Rectal smooth muscle tissue (tissue), 1 donor: ENCODE measurements around the gene DVL1.

ENCODE experiments used
- H3K27ac ChIP-seq: one replicate; pipeline ENCODE4 v1.7.0; 2013; ENCODE audit warnings: low read depth, low read length, inconsistent platforms
- H3K27me3 ChIP-seq: one replicate; pipeline ENCODE4 v1.7.0; 2013; ENCODE audit warnings: low read length; ENCODE audit not compliant: control insufficient read depth, insufficient read depth
- H3K36me3 ChIP-seq: one replicate; pipeline ENCODE4 v1.7.0; 2013; ENCODE audit warnings: low read length; ENCODE audit not compliant: control insufficient read depth, insufficient read depth
- H3K4me1 ChIP-seq: one replicate; pipeline ENCODE4 v1.7.0; 2013; ENCODE audit warnings: low read length; ENCODE audit not compliant: control insufficient read depth, insufficient read depth
- H3K4me3 ChIP-seq: one replicate; pipeline ENCODE4 v1.7.0; 2013; ENCODE audit warnings: low read length
- H3K9ac ChIP-seq: one replicate; pipeline ENCODE4 v1.7.0; 2013; ENCODE audit warnings: low read length

DVL1 gene

DNA sequence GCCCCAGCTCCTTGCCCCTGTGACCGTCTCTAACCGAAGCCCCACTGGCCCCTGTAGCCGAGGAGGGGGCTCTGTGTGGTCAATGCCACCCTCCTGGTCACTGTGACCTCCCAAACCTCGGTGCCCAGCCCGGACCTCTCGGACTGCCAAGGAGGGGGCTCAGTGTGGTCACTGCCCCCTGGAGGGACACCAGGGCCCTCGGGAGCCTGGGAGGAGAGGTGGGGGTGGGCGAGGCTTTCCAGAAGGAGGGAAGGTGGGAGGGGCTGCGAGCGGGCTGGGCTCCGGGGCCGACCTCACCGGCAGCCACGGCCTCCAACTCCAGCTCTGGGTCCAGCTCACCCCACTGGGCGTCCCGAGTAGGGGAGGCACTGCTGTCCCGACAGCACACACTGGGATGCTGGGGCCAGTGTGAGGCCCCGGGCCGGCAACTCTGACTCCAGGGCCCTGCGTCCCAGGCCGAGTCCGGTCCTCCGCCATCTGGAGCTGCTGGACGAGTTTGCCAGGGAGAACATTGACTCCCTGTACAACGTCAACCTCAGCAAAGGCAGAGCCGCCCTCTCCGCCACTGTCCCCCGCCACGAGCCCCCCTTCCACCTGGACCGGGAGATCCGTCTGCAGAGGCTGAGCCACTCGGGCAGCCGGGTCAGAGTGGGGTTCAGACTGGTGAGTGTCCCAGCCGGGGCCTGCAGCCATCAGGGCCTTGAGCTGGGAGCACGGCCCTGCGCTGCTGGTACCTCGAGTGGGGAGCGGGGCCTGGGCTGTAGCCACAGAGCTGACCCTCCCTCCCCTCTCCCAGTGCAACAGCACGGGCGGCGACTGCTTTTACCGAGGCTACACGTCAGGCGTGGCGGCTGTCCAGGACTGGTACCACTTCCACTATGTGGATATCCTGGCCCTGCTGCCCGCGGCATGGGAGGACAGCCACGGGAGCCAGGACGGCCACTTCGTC is 62.6 kb downstream of the DVL1 start:
- Histone ChIP-seq H3K36me3 (no peaks in the 10 kb centered on the region), H3K27ac (no peak overlapping the region)

DNA sequence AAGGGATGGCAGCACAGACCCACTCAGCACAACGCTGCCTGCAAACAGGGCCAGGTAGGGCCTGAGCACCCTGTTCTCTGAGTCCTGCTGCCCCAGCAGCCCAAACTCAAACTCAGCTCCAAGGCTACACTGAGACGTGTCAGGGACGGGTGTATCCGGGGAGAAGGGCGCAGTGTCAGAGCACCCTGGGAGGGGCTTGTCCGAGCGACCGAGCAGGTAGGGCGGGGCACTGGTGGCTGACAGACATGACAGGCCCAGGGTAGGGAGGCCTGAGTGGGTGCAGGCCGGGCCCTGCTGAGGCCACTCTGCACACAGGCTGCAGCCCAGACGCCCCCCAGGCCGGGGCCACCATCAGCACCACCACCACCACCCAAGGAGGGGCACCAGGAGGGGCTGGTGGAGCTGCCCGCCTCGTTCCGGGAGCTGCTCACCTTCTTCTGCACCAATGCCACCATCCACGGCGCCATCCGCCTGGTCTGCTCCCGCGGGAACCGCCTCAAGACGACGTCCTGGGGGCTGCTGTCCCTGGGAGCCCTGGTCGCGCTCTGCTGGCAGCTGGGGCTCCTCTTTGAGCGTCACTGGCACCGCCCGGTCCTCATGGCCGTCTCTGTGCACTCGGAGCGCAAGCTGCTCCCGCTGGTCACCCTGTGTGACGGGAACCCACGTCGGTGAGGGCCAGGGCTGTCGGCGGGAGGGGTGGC is 63.5 kb downstream of the DVL1 start:
- H3K27me3 ChIP-seq: peaks cover 16% of the 10 kb centered on the region
- no peak overlapping the region for H3K4me3 ChIP-seq
- no peaks in the 10 kb centered on the region for H3K4me1 ChIP-seq
- no peaks in the 10 kb centered on the region for H3K36me3 ChIP-seq
- H3K9ac ChIP-seq: no peak overlapping the region
- H3K27ac ChIP-seq: no peak overlapping the region

More for the DNA sequence above, 62.6 kb downstream of the DVL1 start:
- peaks cover 16% of the 10 kb centered on the region for H3K27me3 ChIP-seq
- no peaks in the 10 kb centered on the region for H3K4me1 ChIP-seq
- H3K4me3 ChIP-seq: no peak overlapping the region
- no peak overlapping the region for H3K9ac ChIP-seq
